ENCODE results near the gene PLLP. TPM values are rescaled to one million over a fixed set of nuclear protein-coding genes. Genes with fewer than 3 reads are reported as not detected.
A peak's percentile ranks its signal among the peaks of the same experiment; 100 is the strongest.

The PLLP gene
- total RNA-seq, 1 donor from 2014 or later, result 104 TPM

DNA sequence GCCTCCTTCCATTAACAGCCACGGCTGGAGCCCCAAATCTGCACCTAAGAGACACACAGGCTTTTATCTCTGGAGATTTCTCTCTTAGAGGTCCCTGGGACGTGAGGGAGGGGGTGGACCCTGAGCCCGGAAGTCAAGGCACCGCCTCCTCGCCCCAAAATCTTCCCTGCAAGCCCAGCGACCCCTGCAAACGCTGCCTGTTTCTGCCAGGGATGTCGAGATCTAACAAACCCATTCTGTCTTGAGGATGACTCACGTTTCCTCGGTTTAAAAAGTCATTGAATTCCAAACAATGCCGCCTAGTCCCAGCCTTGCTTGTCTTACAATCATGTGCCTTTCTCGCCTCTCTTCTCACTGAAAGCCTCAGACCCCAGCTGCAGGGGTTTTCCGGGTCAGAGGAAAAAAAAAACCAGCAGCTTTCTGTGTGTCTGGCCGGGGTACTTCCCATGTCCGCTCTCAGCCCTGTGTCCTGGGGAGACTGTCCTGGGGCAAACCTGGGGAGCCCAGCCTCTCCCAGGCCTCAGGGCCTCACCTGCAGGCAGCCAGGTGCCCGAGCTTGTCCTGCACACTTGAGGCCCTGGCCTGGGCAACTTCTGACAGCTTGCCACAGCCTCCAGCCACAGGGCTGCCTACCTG is 24.1 kb downstream of the PLLP start:
- Histone ChIP-seq H3K4me3 (no peak overlapping the region), H3K9me3 (no peaks in the 10 kb centered on the region), H3K4me1 (peaks cover 22% of the 10 kb centered on the region), H3K27ac (peak overlapping the region; percentile 40), H3K27me3 (no peaks in the 10 kb centered on the region), H3K36me3 (peaks cover 23% of the 10 kb centered on the region)
- intact Hi-C loops (cut with DNase I), result no loop called here
- no peak for ATAC-seq
- TF ChIP-seq, protein P1, sequence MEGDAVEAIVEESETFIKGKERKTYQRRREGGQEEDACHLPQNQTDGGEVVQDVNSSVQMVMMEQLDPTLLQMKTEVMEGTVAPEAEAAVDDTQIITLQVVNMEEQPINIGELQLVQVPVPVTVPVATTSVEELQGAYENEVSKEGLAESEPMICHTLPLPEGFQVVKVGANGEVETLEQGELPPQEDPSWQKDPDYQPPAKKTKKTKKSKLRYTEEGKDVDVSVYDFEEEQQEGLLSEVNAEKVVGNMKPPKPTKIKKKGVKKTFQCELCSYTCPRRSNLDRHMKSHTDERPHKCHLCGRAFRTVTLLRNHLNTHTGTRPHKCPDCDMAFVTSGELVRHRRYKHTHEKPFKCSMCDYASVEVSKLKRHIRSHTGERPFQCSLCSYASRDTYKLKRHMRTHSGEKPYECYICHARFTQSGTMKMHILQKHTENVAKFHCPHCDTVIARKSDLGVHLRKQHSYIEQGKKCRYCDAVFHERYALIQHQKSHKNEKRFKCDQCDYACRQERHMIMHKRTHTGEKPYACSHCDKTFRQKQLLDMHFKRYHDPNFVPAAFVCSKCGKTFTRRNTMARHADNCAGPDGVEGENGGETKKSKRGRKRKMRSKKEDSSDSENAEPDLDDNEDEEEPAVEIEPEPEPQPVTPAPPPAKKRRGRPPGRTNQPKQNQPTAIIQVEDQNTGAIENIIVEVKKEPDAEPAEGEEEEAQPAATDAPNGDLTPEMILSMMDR (IDR thresholded peaks at IDR 0.05), result no peak
- DNase-seq, result peak; percentile 53

DNA sequence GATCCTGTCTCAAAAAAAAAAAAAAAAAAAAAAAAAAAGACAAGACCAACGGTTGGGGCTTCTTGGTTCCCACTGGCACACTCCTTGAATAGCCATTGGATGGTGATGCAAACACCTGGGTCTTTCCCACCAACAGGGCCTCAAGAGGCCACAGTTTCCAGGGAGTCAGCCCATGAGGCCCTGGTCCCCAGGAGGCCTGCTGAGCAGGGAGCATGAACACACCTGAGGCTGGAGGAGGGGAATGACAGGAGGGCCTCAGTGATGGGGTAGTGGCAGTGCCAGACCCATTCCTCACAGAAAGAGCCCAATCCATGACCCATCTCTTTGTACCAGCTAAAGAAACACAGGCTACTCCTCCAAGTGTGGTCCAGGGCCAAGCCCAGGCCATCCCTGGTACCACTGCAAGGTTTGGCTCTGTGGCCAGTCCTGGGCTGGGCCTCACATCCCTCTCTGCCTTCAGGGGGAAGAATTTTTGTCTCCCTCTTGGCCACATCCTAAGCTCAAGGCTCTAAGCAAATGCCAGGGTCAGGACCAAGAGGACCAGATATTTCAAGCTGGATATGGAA is 25.5 kb downstream of the PLLP start:
- H3K4me3 ChIP-seq, result no peak overlapping the region
- H3K9me3 ChIP-seq, result no peaks in the 10 kb centered on the region
- no peak for ATAC-seq
- H3K36me3 ChIP-seq, result peaks cover 36% of the 10 kb centered on the region
- intact Hi-C loops (cut with DNase I), result no loop called here
- H3K27ac ChIP-seq, result no peak overlapping the region
- TF ChIP-seq, protein P1 (IDR thresholded peaks at IDR 0.05), result no peak
- peak; percentile 47 for DNase-seq
- peaks cover 16% of the 10 kb centered on the region for H3K4me1 ChIP-seq
- H3K27me3 ChIP-seq, result no peaks in the 10 kb centered on the region

DNA sequence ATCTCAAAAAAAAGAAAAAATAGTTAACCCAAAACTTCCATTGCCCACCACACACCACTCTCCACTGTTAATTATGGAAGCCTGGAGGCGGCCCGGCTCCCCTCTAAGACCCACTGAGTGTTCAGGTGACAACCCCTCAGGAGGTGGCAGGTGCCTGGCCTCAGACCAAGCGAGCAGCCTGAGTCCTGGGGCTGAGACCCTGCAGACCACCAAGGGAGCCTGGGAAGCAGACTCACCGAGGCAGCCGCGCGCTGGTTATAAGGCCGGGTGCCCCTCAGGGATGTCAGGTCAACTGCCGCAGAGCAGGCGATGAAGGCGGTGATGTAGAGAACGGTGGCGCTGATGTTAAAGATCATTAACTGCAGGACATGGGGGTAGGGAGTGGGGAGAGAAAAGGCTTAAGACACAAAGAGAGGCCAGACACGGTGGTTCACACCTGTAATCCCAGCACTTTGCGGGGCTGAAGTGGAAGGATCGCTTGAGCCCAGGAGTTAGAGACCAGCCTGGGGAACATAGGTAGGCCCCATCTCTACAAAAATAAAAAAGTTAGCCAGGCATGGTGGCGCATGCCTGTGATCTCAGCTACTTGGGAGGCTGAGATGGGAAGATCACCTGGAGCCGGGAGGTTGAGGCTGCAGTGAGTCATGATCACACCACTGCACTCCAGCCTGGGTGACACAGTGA is 26.1 kb downstream of the PLLP start:
- Histone ChIP-seq H3K4me3 (no peak overlapping the region), H3K4me1 (peaks cover 12% of the 10 kb centered on the region), H3K9me3 (no peaks in the 10 kb centered on the region), H3K27ac (no peak overlapping the region), H3K36me3 (peaks cover 41% of the 10 kb centered on the region), H3K27me3 (no peaks in the 10 kb centered on the region)
- intact Hi-C loops (cut with DNase I), result no loop called here
- DNase-seq (peak; percentile 53), ATAC-seq (no peak)
- TF ChIP-seq, protein P1 (IDR thresholded peaks at IDR 0.05), result no peak

DNA sequence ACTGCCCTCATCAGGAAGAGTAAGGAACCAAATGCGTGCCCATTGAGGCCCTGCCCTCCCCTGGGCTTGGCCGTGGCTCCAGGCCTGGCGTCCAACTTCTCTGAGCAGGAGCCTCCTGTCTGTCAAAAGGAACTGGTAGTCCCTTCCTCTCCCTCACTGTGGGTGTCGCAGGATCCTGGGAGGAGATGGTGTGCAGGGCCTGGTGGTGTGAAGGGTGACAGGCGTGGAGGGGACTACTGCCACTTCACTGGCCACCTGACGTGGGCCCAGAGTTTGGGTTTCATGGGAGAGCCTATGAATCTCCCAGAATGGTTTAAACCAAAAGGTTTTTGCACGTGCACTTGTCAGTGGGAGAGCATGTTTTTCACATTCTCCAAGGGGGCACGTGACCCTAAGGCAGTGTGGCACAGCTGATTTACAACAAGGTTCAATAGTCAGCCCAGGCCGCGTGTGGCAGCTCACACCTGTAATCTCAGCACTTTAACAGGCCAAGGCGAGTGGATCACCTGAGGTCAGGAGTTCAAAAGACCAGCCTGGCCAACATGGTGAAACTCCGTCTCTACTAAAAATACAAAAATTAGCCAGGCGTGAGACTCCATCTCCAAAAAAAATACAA is 26.9 kb downstream of the PLLP start:
- H3K4me3 ChIP-seq, result no peak overlapping the region
- intact Hi-C loops (cut with DNase I), result no loop called here
- peaks cover 12% of the 10 kb centered on the region for H3K4me1 ChIP-seq
- ATAC-seq, result no peak
- no peaks in the 10 kb centered on the region for H3K27me3 ChIP-seq
- no peak overlapping the region for H3K27ac ChIP-seq
- no peaks in the 10 kb centered on the region for H3K9me3 ChIP-seq
- DNase-seq, result peak; percentile 43
- H3K36me3 ChIP-seq, result peaks cover 48% of the 10 kb centered on the region
- TF ChIP-seq, protein P1 (IDR thresholded peaks at IDR 0.05), result no peak

DNA sequence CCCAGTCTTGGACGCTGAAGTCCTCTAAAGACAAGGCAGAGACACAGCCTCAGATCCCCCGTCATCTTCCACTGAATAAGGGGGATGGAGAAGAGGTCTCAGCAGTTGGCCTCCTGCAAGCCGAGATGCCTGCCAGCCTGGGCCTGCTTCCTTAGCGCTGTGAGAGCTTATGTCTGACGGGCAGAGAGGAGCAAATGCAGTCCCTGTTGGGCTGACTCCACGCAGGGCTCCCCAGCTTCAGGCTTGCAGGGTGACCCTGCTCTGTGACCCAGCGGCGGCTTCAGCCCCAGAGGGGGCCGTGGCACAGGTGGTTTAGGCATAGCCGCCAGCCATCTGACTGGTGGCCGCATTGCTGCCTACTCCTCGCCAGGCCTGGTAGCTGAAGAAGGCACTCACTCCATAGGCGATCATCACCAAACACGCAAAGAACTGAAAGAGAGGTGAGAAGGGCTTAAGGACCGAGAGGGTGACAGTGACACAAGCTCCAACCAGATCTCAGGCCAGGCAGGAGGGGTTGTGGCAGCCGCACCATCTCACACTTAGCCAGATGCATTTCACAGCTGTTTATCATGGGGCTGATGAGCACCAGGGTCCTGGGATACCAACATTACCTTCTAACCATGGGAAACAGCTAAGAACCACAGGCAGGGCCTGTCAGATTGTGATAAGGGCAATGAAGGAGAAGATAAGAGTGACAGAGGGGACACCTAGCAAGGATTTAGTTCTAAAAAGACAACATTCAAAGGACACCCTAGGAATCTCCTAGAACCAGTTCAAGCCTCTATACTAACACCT is 27.7 kb downstream of the PLLP start:
- TF ChIP-seq, protein P1 (IDR thresholded peaks at IDR 0.05), result no peak
- H3K4me3 ChIP-seq, result no peak overlapping the region
- ATAC-seq (no peak), DNase-seq (peak; percentile 52)
- H3K27ac ChIP-seq, result no peak overlapping the region
- H3K27me3 ChIP-seq, result no peaks in the 10 kb centered on the region
- no peaks in the 10 kb centered on the region for H3K9me3 ChIP-seq
- H3K36me3 ChIP-seq, result peaks cover 56% of the 10 kb centered on the region
- intact Hi-C loops (cut with DNase I), result no loop called here
- H3K4me1 ChIP-seq, result peaks cover 15% of the 10 kb centered on the region
